Activated CD8-positive, alpha-beta memory T cell treated with anti-CD3 and anti-CD28 coated beads for 1 hour (primary cell): ENCODE data around the gene TSSC4.

Source experiments
- DNase-seq, 2 donors: peaks; one replicate each; pipeline ENCODE4 v3.0.0-alpha.2; 2020; ENCODE audit warnings: low read depth in 1 of 2; ENCODE audit errors: extremely low read depth in 1 of 2

The TSSC4 gene

DNA sequence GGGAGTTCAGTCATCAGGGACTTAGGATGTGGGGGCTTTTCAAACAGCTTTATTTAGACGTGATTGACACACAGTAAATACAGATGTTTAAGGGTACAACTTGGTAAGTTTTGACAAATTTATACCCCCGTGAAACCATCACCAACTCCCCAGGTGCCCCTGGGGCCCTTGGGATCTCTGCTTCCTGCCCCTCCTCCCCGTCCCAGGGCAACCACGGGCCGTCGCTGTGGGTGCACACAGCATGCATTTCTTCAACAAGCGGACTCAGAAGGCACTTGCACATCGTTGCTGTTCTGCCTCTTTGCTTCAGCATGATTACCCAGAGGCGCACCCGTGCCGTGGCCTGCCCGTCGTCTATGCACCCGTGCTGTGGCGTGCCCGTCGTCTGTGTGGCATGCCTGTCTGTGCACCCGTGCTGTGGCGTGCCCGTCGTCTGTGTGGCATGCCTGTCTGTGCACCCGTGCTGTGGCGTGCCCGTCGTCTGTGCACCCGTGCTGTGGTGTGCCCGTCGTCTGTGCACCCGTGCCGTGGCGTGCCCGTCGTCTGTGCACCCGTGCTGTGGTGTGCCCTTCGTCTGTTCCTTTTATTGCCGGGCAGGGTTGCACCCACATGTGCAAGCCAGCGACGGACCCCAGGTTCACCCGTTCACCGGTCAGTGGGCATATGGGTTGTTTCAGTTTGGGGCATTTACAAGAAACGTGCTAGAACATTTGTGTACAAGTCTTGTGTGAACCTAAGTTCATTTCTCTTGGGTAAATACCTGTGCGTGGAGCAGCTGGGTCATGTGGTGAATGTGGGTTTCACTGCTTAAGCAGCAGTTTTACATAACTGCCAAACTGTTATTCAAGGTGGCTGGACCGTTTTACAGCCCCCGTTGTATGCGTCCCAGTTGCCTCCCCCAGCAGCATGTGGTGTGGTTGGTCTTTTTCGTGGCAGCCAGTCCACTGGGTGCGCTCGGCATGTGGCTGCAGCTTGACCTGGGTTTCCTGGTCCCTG, 15.1 kb upstream of the TSSC4 start:
- no peak for DNase-seq

DNA sequence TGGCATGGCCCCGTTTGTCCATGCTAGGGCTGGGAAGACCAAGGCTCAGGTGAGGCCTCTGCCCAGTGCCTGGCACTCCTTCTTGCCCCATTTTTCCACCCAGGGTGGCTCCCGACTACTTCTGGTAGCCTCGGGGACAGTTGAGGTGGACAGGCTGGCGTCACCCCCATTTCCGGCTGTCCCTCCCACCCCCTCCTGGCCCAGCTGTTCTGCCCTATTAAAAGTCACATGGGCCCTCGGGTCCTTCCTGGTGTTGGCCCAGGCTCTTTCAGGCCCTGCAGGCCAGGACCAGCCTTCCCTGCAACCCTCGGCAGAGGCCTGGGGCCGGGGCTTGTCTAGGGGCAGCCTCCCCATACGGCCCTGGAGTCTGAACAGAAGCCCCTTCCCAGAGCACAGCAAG, 14.0 kb upstream of the TSSC4 start:
- DNase-seq = no peak

DNA sequence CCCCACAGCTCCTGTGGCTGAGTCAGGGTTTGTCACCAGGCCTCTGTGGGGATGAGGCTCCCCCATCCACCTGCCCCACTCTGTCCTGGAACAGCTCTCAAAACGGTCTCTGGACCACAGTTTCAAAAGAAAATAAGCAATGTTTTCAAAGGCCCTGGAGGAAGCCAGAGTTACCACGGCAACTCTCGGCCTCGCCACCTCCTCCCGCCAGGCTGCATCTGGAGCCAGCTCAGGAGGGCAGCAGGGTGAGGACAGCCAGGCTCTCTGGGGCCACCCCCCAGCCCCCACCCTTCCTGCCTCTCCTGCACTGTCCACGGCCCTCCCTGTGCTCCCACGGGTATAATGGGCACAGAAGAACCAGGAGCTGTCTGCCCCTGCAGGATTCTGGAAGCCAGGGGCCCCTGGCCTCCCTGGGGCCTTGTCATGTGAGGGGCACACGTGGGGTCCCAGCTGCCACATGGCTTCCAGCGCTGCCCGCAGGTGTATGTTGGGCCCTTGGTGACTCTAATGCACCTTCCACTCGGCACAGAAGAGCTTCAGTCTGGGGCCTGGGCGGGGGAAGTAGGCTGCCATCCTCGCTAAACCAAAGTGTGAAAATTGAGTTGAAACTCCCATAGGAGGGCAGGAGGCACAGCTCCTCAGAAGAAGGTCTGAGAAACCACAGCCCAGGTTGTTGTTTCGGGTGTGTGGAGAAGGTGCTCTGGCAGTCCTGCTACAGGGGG, 13.1 kb upstream of the TSSC4 start:
- no peak for DNase-seq

DNA sequence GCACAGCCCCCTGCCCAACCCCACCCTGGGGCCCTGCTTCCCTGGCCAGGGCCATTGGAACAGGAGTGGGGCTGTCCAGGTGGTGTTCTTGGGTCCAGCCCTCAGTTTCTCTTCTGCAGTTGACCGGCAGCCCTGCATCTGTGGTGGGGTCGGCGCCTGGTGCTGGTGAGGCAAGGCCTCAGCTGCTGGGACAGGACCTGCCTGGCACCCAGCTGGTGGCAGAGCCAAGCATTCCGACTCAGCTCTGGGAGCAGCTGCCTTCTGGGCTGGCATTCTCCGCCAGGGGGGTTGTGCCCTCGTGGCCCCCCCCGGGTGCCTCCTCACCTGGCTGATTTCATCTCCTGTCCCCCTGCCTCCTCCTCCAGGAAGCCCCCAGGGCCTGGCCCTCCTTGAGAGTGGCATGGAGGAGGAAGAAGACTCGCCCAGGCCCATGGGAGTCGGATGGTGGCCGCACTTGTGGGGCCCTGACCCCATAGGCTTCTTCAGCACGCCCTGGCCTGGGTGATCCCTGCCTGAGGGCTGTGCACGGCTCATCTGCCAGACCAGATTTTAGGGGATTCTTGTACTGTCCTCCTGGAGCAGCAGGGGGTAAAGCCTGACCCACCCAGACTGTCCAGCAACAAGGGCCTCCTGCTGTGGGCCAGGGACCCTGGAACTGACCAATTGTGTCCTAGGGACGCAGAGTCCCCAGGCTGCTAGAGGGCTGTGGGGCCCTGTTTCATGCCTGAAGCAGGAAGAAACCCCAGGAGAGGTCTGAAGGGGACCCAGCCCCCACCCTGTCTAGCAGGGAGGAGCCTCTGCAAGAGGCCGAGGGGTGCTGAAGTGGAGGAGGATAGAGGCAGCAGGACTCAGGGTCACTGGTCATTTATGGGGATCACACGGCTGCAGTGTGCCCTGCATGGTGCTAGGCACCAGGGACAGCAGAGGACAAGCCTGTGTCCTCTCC, 11.8 kb upstream of the TSSC4 start:
- no peak for DNase-seq

DNA sequence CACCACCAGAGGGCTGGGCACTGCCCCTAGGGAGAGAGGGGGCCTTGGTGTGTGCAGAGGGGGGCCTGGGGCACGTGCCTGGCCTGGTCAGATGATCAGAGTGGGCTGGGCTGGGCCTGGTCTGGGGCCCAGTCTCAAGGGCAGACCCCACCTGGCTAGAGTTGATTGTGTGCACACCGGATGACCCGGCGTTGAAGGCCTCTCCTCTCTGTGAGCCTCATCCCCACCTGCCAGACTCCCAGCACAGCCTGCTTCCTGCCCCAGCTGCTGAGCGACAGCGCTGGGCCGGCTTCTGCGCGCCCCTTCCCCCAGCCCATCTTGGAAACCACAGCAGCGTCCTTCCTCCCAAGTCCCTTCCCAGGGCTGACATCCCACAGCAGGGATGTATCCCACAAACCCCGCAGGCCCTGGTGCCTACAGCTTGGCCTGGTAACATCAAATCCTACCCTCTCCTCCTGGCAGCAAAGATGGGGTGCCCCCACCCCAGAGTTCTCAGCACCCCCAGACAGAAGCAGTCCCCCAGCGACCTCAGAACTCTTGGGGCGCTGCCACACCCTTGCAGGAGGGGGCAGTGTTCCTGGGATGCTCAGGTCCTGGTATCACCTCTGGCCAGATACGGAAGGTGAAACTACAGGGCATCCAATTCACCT, 11.0 kb upstream of the TSSC4 start:
- no peak for DNase-seq

DNA sequence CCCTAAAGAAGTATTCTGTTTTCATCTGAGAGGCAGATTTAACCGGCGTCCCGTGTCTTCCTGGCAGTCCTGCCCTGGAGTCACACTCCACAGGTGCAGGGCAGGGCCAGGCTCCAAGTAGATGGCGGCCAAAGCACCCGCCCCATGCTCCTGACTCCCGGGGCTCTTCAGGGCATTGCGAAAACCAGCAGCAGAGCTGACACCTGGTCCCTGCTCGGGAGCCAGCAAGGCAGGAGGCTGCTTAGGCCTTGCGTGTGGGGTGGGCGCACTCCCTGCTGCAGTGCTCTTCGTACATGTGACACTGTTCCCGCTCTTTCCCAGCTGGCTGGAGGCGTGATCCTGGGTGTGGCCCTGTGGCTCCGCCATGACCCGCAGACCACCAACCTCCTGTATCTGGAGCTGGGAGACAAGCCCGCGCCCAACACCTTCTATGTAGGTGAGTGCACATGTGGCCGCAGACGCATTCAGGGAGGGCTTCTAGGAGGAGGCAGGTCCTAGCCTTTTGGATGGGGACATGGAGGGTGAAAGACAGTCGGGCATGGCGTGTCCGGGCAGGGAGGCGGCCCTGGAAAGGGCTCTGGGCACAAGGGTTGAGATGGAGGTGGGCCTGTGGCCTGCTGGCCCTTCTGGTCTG, 10.3 kb upstream of the TSSC4 start:
- no peak for DNase-seq

DNA sequence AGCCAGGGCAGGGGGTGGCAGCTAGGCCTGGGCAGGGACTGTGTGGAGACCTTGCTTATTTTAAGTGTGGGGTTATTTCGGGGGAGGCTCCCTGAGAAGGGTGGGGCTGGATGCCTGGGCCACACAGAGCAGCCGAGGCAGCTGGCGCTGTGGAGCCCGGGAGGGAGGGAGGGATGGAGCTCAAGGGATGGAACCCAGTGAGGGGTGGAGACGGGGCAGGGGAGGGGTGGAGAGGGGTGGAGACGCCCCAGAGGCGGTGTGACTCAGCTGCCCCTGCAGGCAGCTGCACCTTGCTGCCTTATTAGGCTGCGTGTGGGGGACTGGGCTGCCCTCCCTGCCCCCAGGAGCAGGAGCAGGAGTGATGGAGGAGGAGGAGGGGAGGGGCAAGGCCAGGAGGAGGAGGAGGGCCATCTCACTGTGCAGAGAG, 9.8 kb upstream of the TSSC4 start:
- no peak for DNase-seq

DNA sequence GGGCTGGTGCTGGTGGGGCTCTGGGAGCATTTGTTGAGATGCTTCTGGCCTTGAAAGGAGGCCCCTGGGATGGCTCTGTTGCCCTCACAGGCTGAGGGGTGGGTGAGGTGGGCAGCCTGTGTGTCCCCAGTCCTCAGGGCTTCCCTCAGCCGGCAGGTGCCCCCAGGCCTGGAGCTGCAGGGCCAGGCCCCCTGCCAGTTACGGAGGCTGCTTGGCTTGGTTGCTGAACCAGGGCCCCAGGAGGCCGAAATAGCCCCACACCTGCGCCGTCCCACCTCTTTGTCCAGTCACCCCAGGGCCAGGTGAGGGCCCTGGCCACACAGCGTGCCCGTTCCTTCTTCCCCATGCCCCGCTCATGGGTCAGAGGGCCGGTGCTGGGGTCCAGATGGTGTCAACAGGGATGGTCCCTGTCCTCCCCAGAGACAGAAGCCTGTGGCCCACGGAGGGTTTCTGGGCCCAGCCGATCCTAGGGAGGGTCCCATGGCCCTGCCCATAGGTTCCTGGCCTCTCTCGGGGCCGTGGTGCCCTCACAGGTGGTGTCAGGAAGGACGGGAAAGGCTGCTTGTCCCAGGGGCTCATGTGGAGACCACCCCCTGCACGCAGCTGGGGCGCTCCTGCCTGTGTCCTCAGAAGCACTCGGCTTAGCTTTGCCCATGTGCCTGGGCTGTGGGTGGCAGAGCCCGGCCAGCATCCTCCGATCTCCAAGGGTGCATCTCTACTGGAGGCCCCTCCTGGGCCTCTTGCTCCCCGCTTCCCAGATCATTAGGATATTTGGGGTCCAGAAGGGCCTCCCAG, 9.2 kb upstream of the TSSC4 start:
- DNase-seq = no peak

DNA sequence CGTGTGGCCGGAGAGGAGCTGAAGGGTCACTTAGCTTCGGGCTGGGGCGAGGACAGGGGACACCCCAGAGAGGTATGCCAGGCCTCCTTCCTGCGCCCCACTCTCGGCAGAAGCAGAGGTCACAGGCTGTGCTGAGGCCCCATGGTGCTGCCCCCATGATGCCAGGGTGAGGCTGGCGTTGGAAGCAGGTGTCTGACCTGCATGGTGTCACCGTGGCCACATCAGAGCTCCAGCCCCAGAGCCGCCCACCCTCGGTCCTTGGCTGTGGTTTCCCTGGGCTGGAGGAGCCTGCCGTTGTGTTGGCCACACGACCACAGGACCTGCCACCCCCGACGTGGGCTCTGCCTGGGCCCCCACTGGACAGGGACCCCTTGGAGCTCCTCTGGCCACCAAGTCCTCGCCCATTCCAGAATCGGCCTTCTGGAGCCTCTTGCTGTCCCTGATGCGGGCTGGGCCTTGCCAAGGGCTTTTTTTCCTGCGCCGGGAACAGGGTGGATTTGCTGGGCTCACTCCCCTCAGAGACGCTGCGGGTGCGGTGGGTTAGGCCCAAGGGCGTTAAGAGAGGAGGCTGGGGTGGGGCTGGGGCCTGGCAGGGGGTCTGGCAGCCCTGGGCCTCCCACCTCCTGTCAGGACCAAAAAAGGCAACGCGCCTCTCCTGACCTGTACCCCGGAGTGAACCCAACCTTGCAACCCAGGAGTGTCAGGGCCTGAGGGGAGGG, 8.2 kb upstream of the TSSC4 start:
- no peak for DNase-seq

DNA sequence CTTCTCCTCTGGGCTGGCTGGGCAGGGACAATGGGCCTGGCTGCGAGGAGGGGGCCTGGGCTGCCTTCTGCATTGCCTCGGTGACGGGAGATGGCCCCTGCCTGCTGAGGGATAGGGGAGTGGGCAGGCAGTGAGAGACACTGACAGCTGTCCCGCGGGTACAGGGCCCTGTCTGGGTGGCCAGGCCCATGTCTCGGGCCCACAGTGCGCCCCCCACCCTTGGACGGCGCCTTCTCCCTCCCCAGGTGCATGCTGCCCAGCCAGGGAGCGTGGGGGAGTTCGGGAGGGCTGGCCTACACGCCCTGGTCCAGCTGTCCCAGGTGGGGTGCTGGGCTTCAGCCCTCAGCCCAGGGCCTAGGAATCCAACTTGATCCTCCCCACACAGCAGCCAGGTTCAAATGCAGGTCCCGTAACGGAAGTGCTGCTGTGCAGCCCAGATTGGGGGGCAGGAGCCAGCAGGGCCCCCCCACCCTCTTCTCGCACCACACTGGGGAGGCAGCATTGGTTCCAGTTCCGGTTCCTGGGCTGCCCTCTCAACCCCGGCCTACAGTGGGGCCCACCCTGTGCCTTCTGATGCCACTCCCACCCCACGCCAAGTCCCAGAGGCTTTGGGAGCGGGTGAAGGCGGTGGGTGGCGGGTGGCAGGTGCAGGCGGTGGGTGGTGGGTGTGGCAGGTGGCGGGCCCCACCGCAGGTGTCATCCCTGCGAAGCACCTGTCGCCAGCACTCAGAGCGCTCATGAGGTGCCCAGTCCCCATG, 7.3 kb upstream of the TSSC4 start:
- no peak for DNase-seq

DNA sequence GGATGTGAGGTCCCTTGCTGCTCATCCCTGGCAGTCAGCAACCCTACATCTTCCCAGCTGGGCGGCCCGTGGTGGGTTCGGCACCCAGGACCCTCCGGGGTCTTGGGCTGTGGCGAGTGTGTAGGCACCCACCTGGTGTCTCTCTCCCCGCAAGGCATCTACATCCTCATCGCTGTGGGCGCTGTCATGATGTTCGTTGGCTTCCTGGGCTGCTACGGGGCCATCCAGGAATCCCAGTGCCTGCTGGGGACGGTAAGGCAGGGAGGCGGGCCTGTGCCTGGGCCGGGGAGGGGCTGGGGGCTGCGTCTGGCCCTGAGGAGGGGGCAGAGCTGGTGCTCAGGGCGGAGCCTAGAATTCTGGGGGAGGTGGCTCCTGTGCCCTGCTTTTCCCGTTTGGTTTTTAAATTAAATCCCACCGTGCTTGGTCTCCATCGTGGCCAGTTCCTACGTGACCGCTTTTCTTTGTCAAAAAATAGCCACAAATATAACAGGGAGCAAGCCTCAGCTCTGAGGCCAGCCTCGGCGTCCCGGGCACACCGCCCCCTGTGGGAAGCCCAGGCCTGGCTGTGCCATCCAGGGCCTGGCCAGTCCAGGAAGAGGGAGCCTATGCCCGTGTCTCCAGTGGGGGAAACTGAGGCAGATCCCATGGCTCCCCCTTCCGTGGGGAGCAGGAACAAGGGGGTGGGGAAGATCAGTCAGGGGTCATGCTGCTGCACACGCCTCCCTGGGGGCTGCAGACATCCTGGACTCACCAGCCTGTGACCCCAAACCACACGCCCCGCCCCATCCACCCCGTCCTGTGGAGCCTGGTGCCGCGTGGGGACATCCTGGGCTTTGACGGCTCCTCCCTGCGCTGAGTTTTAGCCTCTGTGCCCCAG, 6.4 kb upstream of the TSSC4 start:
- no peak for DNase-seq

DNA sequence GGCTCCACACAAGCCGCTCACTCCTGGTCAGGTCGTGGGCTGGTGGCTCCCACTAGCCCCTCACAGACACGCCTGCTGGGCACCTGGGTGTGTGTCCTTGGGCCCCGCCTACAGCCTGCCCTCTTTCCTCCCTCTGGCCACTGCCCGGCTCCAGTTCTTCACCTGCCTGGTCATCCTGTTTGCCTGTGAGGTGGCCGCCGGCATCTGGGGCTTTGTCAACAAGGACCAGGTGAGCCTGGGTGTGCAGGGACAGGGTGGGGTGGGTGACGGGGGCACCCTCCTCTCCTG, 5.8 kb upstream of the TSSC4 start:
- DNase-seq = no peak

DNA sequence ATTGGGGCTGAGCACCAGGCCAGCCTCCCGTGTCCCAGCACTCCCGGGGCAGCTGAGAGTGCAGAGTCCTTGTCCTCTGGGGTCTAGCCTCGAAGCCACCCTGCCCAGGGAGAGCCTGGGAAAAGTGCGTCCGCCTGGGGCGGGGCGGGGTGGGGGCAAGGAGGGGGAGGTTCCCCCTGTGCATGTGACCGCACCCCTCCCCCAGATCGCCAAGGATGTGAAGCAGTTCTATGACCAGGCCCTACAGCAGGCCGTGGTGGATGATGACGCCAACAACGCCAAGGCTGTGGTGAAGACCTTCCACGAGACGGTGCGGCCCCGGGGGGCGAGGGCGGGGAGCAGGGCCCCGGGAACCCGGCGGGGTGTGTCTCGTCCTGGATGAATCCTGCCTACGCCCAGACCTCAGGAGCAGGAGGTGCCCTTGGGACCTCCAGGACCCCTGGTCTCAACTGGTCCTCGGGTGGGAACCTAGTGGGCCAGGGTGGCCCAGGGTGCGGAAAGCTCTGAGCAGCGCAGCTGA, 5.3 kb upstream of the TSSC4 start:
- no peak for DNase-seq

DNA sequence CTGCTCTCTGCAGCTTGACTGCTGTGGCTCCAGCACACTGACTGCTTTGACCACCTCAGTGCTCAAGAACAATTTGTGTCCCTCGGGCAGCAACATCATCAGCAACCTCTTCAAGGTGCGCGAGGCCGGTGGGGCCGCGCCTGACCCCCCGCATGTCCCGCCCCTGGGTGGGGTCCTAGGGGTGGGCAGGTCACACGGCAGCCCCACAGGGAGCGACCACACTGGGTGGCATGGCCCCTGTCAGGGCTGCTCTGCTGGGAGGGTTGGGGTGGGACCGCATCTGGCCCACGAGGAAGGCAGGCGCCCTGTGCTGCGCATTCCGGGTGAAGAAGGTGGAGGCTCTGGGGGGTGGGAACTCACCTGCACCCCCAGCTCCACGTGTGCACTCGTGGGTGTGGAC, 4.7 kb upstream of the TSSC4 start:
- DNase-seq = no peak

DNA sequence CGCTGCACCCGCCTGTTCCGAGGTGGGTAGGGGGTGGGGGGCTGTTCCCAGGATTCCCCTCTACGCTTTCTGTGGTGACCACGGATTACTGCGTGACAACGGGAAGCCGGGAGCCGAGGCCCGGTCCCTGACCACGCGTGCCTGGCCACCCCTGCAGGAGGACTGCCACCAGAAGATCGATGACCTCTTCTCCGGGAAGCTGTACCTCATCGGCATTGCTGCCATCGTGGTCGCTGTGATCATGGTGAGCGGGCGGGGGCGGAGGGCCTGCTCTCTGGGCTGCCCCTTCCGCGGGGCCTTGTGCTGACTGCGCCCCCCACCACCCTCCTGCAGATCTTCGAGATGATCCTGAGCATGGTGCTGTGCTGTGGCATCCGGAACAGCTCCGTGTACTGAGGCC, 4.1 kb upstream of the TSSC4 start:
- DNase-seq = no peak

DNA sequence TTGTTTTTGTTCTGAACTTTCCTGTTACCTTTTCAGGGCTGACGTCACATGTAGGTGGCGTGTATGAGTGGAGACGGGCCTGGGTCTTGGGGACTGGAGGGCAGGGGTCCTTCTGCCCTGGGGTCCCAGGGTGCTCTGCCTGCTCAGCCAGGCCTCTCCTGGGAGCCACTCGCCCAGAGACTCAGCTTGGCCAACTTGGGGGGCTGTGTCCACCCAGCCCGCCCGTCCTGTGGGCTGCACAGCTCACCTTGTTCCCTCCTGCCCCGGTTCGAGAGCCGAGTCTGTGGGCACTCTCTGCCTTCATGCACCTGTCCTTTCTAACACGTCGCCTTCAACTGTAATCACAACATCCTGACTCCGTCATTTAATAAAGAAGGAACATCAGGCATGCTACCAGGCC, 3.5 kb upstream of the TSSC4 start:
- no peak for DNase-seq
